Sciatic nerve (tissue), 2 donors: ENCODE data around the gene LRRC37A. TPM values are rescaled to one million over a fixed set of nuclear protein-coding genes. Genes with fewer than 3 reads are reported as not detected.
"Not testable (repeated sequence)": the region's sequence is repeated elsewhere in the genome, so short reads cannot be mapped to it uniquely, and the experiment has no call there.

Experiments
- ATAC-seq: fragments of 200-7000 bp; cut with Tn5 transposase; one replicate; pipeline ENCODE4 v1.9.1; 2020; ENCODE audit warnings: mild to moderate bottlenecking, moderate library complexity
- DNase-seq: peaks from one replicate; pipeline ENCODE4 v3.0.0-alpha.2; 2020; ENCODE audit warnings: low spot score
- intact Hi-C: fragments of 100-400 bp; cut with DNase I; formaldehyde crosslinking; loops from one replicate; pipeline ENCODE4 v1.14.2; 2022
- total RNA-seq: library from RNA; stranded (reverse); fragmentation: NEBNext Ultra II Directional; extraction: Animal tissue kit (Norgen Biotek cat#: 25700); gene quantifications from one replicate; pipeline ENCODE4 v1.2.1, GENCODE V29; 2021
- donor health status: DM: no; HTN: no; CAD: no.
- donor health status: DM: no; HTN: no; CAD: no.

Gene LRRC37A
- total RNA-seq: 4.3 TPM

GRCh38 chr17:46294831-46295230 is at the start of gene LRRC37A:
Gene LRRC37A (plus strand): TSS chr17:46295131. CDS start chr17:46295134, 3 bp downstream.
- ATAC-seq, intact Hi-C loops, DNase-seq: not testable (repeated sequence)

GRCh38 chr17:46249153-46249552 is 45.8 kb upstream of the LRRC37A start:
- intact Hi-C loops, DNase-seq, ATAC-seq: not testable (repeated sequence)

- ATAC-seq, intact Hi-C loops, DNase-seq: not testable (repeated sequence)
These were observed 42.1 kb upstream of the LRRC37A start for GRCh38 chr17:46252804-46253203.

- ATAC-seq (peak; percentile 72), DNase-seq (peak; percentile 73)
- intact Hi-C loops: not testable (repeated sequence)
These were observed 41.2 kb upstream of the LRRC37A start for GRCh38 chr17:46253722-46254121.

- intact Hi-C loops, ATAC-seq, DNase-seq: not testable (repeated sequence)
These were observed 40.7 kb upstream of the LRRC37A start for GRCh38 chr17:46254215-46254614.

GRCh38 chr17:46256369-46256768 is 38.6 kb upstream of the LRRC37A start:
- intact Hi-C loops, DNase-seq, ATAC-seq: not testable (repeated sequence)

GRCh38 chr17:46259845-46260661 is 34.9 kb upstream of the LRRC37A start:
- DNase-seq, intact Hi-C loops: not testable (repeated sequence)
- ATAC-seq: peak; percentile 66

- intact Hi-C loops: no loop called here
- DNase-seq (no peak), ATAC-seq (no peak)
These were observed 32.7 kb upstream of the LRRC37A start for GRCh38 chr17:46262271-46262670.

GRCh38 chr17:46264456-46265198 is 30.3 kb upstream of the LRRC37A start:
- intact Hi-C loops: no loop called here
- no peak for DNase-seq
- no peak for ATAC-seq

GRCh38 chr17:46266063-46266655 is 28.8 kb upstream of the LRRC37A start:
- DNase-seq, intact Hi-C loops: not testable (repeated sequence)
- peak; percentile 35 for ATAC-seq

GRCh38 chr17:46266656-46267544 is 28.0 kb upstream of the LRRC37A start:
- intact Hi-C loops: no loop called here

GRCh38 chr17:46270032-46270431 is 24.9 kb upstream of the LRRC37A start:
- intact Hi-C loops: no loop called here
- ATAC-seq: no peak
- no peak for DNase-seq

More at GRCh38 chr17:46266656-46267544, 28.0 kb upstream of the LRRC37A start:
- ATAC-seq (peak; percentile 90), DNase-seq (peak; percentile 87)

- no peak for ATAC-seq
These were observed 21.2 kb upstream of the LRRC37A start for GRCh38 chr17:46273541-46274236.

GRCh38 chr17:46274238-46274637 is 20.7 kb upstream of the LRRC37A start:
- no peak for ATAC-seq
- DNase-seq: no peak
- intact Hi-C loops: no loop called here

More at GRCh38 chr17:46273541-46274236, 21.2 kb upstream of the LRRC37A start:
- intact Hi-C loops: no loop called here
- no peak for DNase-seq

- intact Hi-C loops, DNase-seq, ATAC-seq: not testable (repeated sequence)
These were observed 18.0 kb upstream of the LRRC37A start for GRCh38 chr17:46276728-46277479.

- ATAC-seq, intact Hi-C loops, DNase-seq: not testable (repeated sequence)
These were observed 13.6 kb upstream of the LRRC37A start for GRCh38 chr17:46281336-46281735.

GRCh38 chr17:46282635-46283034 is 12.3 kb upstream of the LRRC37A start:
- DNase-seq, ATAC-seq, intact Hi-C loops: not testable (repeated sequence)
